GM12878 (cell line): Measurements from ENCODE around the gene CA14. TPM values are rescaled to one million over a fixed set of nuclear protein-coding genes. Genes with fewer than 3 reads are reported as not detected.

Experiments used
- ATF3 ChIP-seq: IDR thresholded peaks from 2 replicates; pipeline ENCODE4 v1.6.1; 2011; ENCODE audit warnings: low read depth, mild to moderate bottlenecking, low read length, moderate library complexity, borderline replicate concordance; ENCODE audit errors: extremely low read depth
- BCLAF1 ChIP-seq: fragments of 450-650 bp; IDR thresholded peaks from 2 replicates; pipeline ENCODE4 v1.6.1; 2017; ENCODE audit warnings: antibody characterized with exemption, mild to moderate bottlenecking, moderate library complexity
- BHLHE40 ChIP-seq, 2 experiments: fragments of 450-650 bp in 1 of 2; IDR thresholded peaks; 2 replicates each; pipeline ENCODE4 v1.6.1; 2011 to 2017; ENCODE audit warnings: low read depth in 2 of 2, borderline replicate concordance in 1 of 2, improper control_type of control experiment in 1 of 2, low read length in 1 of 2, mild to moderate bottlenecking in 1 of 2
- E2F4 ChIP-seq: IDR thresholded peaks from 2 replicates; pipeline ENCODE4 v1.6.1; 2012; ENCODE audit warnings: low read depth, low read length, improper control_type of control experiment
- ESRRA ChIP-seq: IDR thresholded peaks from 2 replicates; pipeline ENCODE4 v1.6.1; 2012; ENCODE audit warnings: mild to moderate bottlenecking, low read length, improper control_type of control experiment
- EZH2 ChIP-seq: IDR thresholded peaks from 2 replicates; pipeline ENCODE4 v1.6.1; 2012; ENCODE audit warnings: low read depth, mild to moderate bottlenecking, control low read depth, inconsistent platforms, low read length, borderline replicate concordance; ENCODE audit not compliant: control insufficient read depth
- MLLT1 ChIP-seq: fragments of 450-650 bp; IDR thresholded peaks from 2 replicates; pipeline ENCODE4 v1.6.1; 2016; ENCODE audit warnings: mild to moderate bottlenecking
- NFXL1 ChIP-seq: fragments of 450-650 bp; IDR thresholded peaks from 2 replicates; pipeline ENCODE4 v1.6.1; 2017; ENCODE audit warnings: antibody characterized with exemption, mild to moderate bottlenecking, borderline replicate concordance
- NFYA ChIP-seq: IDR thresholded peaks from 2 replicates; pipeline ENCODE4 v1.6.1; 2011; ENCODE audit warnings: low read depth, mild to moderate bottlenecking, low read length, improper control_type of control experiment, borderline replicate concordance
- NR2C2 ChIP-seq: IDR thresholded peaks from 2 replicates; pipeline ENCODE4 v1.6.1; 2011; ENCODE audit warnings: borderline replicate concordance, low read depth; ENCODE audit not compliant: control insufficient read depth, insufficient read length
- PAX8 ChIP-seq: fragments of 450-650 bp; IDR thresholded peaks from 2 replicates; pipeline ENCODE4 v1.6.1; 2017; ENCODE audit warnings: mild to moderate bottlenecking, moderate library complexity
- PML ChIP-seq: IDR thresholded peaks from 2 replicates; pipeline ENCODE4 v1.6.1; 2012; ENCODE audit warnings: low read length, inconsistent platforms
- SIX5 ChIP-seq: IDR thresholded peaks from 2 replicates; pipeline ENCODE4 v1.6.1; 2011; ENCODE audit warnings: mild to moderate bottlenecking, low read depth, low read length, moderate library complexity; ENCODE audit not compliant: severe bottlenecking
- SP1 ChIP-seq: IDR thresholded peaks from one replicate; pipeline ENCODE4 v1.6.1; 2011; ENCODE audit warnings: low read depth, low read length
- TARDBP ChIP-seq: IDR thresholded peaks from 2 replicates; pipeline ENCODE4 v1.6.1; 2016; ENCODE audit warnings: borderline replicate concordance
- TCF7 ChIP-seq: IDR thresholded peaks from 2 replicates; pipeline ENCODE4 v1.6.1; 2014; ENCODE audit warnings: antibody characterized with exemption, borderline replicate concordance
- ZBTB4 ChIP-seq: fragments of 450-650 bp; formaldehyde crosslinking; IDR thresholded peaks from 2 replicates; pipeline ENCODE4 v1.4.0; 2022; ENCODE audit warnings: mild to moderate bottlenecking, moderate library complexity
- polyA plus RNA-seq, 11 experiments: library from polyadenylated mRNA; depleted of rRNA in 4 of 11; unstranded in 6 of 11; stranded (reverse) in 5 of 11; fragments of >200 nt; fragmentation: Nextera tagmentation in 4 of 11; fragmentation: Illumina TruSeq in 1 of 11; extraction: Ambion mirVana in 4 of 11; extraction: Trizol in 1 of 11; gene quantifications; 1 replicate in 1 of 11; 2 replicates in 10 of 11; pipeline versions ENCODE4 v1.2.1 to v1.2.3, GENCODE V29; 2011 to 2016; ENCODE audit warnings: inconsistent platforms in 2 of 11, missing spikeins in 2 of 11, low read depth in 1 of 11
- total RNA-seq, 4 experiments: library from RNA; depleted of rRNA in 3 of 4; stranded (reverse); fragments of >200 nt in 3 of 4; fragmentation: Illumina TruSeq in 1 of 4; extraction: Trizol in 1 of 4; gene quantifications; 2 replicates each; pipeline versions ENCODE4 v1.2.1 to v1.2.3, GENCODE V29; 2013 to 2021

The CA14 gene
- total and polyA plus RNA-seq, 10 of the 15 experiments (the other 5 are each of a cell fraction or from before 2014, with no cell fraction given) = 0.11 to 0.35 (median 0.29) TPM; not detected in 6

DNA sequence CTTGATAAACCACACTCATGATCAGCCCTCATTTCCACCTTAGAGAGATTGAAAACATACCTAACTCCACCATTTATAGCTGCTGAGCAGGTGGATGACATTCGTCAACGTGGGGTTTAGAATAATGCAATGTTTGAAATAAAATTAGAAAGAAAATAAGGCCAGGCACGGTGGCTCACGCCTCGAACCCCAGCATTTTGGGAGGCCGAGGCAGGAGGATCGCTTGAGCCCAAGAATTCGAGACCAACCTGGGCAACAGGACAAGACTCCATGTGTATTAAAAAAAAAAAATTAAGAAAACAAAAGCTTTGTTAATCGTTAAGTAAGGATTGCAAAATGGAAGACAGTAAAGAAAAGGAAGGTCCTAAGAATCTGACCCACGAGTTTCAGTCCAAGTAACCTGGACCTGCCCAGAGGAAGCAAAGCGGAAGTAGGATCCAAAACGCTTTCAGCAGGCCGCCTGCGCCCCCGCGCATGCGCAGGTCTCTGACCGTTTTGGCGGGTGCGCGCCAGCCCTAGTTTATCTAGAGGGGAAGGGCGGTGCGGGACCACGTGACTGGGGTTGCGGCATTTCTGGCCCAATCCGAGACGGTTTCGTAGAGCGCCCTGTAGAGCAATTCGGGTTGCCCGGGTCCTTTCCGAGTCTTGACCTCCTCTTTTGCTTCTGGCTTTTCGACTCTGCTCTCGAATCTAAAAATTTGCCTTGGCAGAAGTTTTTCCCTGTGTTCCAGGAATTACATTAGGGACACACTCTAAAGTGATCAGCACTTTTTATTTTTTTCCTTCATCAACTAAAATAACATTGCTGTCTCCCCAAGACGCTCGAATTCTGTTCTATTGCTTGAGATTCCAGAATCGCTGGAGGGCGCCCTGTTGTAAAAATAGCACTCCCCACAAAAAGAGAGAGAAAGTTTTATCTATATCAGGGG lies 44.1 kb upstream of the CA14 start (continued):
- peak; percentile 81 for TF ChIP-seq E2F4
- no peak for TF ChIP-seq TCF7
- peak; percentile 16 to 47; a peak in 1 of 4 replicates for TF ChIP-seq BHLHE40 (IDR thresholded peaks at IDR 0.05; ENCODE audit: borderline replicate concordance in 1 of 2, low read depth in 2 of 2, low read length in 1 of 2)
- TF ChIP-seq PML = peak; percentile 72
- TF ChIP-seq EZH2 = no peak
- TF ChIP-seq NFYA = no peak
- TF ChIP-seq ZBTB4 (CRISPR knock-in tag) = no peak
- TF ChIP-seq NR2C2 = no peak
- peak; percentile 72; the same call in 1 of the 2 replicates for TF ChIP-seq MLLT1
- no peak for TF ChIP-seq BCLAF1
- no peak for TF ChIP-seq NFXL1
- peak; percentile 83 for TF ChIP-seq PAX8
- peak; percentile 59; the same call in 1 of the 2 replicates for TF ChIP-seq ATF3
- no peak for TF ChIP-seq TARDBP
- no peak for TF ChIP-seq ESRRA
- TF ChIP-seq SIX5 = no peak
- TF ChIP-seq SP1 = peak; percentile 50
